ENCODE results near the gene ROPN1.
"Not testable (repeated sequence)": the region's sequence is repeated elsewhere in the genome, so short reads cannot be mapped to it uniquely, and the experiment has no call there.

ROPN1 gene

DNA sequence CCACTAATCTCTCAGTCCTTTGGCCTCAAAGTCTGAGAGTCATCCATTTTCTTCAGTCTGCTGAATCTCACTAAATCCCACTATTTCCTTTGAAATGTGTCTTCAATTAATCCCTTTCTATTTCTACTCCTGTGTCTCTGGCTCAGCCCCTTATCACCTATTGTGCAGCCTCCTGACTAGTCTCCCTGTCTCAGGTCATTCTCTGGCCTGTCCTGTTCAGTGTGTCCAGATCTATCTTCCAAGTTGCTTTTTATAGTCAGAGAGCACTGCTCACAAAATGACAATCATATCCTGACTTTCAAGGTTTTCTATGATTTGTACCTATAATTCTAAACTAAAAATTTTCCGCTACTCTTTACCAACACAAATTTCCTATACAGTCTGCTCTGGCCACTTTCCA, 7.6 kb downstream of the ROPN1 start:
- TF ChIP-seq, protein P1, sequence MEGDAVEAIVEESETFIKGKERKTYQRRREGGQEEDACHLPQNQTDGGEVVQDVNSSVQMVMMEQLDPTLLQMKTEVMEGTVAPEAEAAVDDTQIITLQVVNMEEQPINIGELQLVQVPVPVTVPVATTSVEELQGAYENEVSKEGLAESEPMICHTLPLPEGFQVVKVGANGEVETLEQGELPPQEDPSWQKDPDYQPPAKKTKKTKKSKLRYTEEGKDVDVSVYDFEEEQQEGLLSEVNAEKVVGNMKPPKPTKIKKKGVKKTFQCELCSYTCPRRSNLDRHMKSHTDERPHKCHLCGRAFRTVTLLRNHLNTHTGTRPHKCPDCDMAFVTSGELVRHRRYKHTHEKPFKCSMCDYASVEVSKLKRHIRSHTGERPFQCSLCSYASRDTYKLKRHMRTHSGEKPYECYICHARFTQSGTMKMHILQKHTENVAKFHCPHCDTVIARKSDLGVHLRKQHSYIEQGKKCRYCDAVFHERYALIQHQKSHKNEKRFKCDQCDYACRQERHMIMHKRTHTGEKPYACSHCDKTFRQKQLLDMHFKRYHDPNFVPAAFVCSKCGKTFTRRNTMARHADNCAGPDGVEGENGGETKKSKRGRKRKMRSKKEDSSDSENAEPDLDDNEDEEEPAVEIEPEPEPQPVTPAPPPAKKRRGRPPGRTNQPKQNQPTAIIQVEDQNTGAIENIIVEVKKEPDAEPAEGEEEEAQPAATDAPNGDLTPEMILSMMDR (IDR thresholded peaks at IDR 0.05; ENCODE audit: low read depth, low read length): no peak
- H3K4me3 ChIP-seq (ENCODE audit: low read depth, low read length): no peak overlapping the region

DNA sequence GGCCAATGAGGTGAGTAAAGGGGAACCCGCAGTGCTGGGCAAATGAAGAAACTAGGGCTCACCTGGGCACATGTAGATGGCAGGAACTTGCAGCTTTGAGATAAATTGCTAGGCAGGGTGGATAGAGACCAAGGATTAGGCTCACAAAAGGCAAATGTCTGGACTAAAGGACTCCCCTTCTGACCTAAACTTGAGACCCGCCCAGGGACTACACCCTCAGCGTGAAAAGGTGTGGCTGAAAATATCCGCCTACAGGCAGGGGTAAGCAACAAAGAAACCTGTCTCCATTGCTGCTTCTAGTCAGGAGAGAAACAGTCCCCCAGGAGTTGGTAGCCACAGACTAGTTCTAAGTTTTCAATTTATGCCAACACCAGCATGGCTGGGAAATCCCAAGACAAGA, 10.6 kb downstream of the ROPN1 start:
- H3K4me3 ChIP-seq (ENCODE audit: low read depth, low read length): not testable (repeated sequence)

DNA sequence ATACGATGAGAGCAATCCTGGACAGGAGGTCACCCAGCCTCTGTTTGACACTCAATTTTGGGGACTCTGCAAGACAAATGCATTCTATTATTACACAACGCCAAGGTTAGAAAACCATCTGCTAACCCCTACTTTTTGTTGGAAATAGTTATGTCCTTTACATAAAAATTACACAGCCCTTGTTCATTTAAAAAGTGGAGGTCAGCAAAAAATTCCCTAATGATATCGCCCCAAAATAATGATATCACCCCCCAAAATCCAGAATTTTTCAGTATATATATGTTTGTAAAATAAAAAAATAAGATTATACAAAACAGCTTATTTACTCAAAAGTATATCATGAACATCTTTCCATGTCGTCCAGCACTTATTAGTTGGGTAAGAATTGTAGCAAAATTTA, 11.4 kb downstream of the ROPN1 start:
- TF ChIP-seq, protein P1 (IDR thresholded peaks at IDR 0.05; ENCODE audit: low read depth, low read length): no peak
- H3K4me3 ChIP-seq (ENCODE audit: low read depth, low read length): no peak overlapping the region; the same call in 1 of the 2 replicates

GRCh38 chr3:123979525-123980501, 12.1 kb downstream of the ROPN1 start:
- peak overlapping the region; percentile 43 for H3K4me3 ChIP-seq (ENCODE audit: low read depth, low read length)
- TF ChIP-seq, protein P1 (IDR thresholded peaks at IDR 0.05; ENCODE audit: low read depth, low read length): peak; percentile 51

DNA sequence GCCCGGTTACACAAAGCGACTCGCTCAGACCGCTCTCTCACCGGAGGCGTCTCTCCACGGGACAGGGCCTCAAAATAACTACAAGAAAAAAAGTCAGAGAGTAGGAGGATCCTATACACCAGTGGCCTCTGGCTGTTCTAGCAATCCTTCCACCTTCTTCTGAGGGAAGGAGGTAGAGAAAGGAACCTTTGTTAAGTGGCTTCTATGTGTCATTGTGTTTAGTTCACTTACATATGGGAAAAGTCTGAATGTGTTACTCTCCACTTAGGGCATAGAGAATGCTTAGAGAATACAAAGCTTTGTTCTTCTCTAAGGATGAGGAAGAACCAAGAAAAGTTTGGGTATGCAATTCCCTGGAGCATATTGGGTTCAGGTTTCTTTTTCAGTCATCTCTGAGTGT, 15.0 kb downstream of the ROPN1 start:
- H3K4me3 ChIP-seq (ENCODE audit: low read depth, low read length): not testable (repeated sequence)

- not testable (repeated sequence) for H3K4me3 ChIP-seq (ENCODE audit: low read depth, low read length)
Measured at GRCh38 chr3:123976181-123976898, 15.6 kb downstream of the ROPN1 start.

DNA sequence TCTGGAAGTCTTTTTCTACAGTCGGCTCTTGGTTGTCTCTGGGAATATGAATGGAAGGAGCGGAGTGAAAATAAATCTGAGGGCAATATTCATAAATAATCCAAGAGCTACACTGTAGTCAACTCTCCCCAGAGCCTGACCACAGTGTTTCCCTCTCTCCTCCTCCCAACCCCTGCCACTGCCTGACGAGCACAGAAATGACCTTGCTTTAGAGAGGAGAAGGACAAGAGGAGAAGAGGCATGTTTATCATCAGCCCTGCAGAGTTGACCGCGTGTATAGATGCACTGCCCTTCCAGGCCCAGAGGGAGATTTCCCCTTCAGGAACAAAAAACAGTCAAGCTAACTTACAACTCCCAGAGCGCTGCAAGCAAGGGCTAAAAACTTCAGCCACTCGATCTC, 16.9 kb downstream of the ROPN1 start:
- H3K4me3 ChIP-seq (ENCODE audit: low read depth, low read length): not testable (repeated sequence)

DNA sequence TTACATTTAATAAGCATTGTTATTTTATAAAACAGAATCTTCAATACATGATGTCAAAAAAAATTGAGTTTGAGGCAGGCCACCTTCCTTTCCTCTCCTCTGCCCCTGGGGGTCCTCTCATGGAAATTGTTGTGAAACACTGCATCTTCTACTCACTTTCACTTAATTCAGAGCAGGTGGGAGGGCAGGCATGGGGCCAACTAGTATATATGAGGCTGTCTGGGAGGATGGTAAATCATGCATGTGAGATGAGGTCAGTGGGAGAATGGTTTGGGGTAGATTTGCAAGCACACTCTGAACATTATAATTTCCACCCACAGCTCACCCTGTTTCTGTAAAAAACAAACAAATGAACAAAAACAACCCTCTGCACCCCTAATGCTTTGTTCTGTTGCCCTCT, 20.5 kb downstream of the ROPN1 start:
- TF ChIP-seq, protein P1 (IDR thresholded peaks at IDR 0.05; ENCODE audit: low read depth, low read length): no peak
- H3K4me3 ChIP-seq (ENCODE audit: low read depth, low read length): no peak overlapping the region

GRCh38 chr3:123967260-123967659, 24.7 kb downstream of the ROPN1 start:
- not testable (repeated sequence) for H3K4me3 ChIP-seq (ENCODE audit: low read depth, low read length)

GRCh38 chr3:123966799-123967198, 25.1 kb downstream of the ROPN1 start:
- not testable (repeated sequence) for H3K4me3 ChIP-seq (ENCODE audit: low read depth, low read length)

- not testable (repeated sequence) for H3K4me3 ChIP-seq (ENCODE audit: low read depth, low read length)
Measured at GRCh38 chr3:123964793-123965192, 27.1 kb downstream of the ROPN1 start.
